GM18520 (cell line): ENCODE measurements around the gene CELA2A.
"Not testable (repeated sequence)": the region's sequence is repeated elsewhere in the genome, so short reads cannot be mapped to it uniquely, and the experiment has no call there.

Source experiments
- ATAC-seq: cut with Tn5 transposase; IDR thresholded peaks from one replicate; pipeline ENCODE4 v1.9.1; 2021; ENCODE audit not compliant: unreplicated experiment

CELA2A gene

DNA sequence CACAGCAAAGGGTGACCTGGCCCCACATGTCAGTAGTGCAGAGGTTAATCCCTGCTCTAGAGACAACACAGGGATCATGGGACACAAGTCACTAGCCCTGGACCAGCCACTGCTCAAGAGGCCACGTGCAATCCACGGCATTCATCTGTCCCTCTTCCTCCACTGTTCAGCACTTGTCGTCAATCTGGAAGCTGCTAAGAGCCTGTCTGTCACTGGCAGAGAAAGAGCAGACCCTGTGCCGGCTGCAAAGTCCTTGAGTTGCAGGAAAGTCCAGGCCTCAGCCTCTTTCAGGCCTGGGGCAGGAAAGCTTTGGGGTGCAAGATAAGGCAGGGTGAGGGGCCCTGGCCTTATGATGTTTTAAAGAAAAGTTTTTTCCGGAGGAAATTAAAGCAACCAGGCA, 36.1 kb downstream of the CELA2A start:
- no peak for ATAC-seq

DNA sequence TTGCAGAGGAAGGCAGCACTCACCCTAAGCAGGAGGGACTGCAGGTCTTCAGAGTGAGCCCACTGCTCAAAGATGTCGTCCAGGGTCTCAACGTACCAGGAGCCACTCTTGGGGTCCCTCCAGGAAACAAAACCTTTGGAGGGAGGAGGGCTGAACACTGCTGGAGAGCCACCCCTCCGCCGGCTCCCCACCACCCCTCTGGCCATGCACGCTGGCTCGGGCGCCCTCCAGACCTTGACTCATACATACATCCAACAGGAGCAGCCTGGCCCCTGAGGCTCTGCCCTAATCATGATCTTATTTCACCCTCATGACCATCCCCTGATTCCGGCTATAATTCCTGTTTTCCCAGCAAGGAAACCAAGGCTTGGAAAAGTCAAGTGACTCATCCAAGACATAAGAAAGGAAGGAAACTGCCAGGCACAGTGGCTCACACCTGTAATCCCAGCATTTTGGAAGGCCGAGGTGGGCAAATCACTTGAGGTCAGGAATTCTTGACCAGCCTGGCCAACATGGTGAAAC, 37.4 kb downstream of the CELA2A start:
- ATAC-seq, result no peak

DNA sequence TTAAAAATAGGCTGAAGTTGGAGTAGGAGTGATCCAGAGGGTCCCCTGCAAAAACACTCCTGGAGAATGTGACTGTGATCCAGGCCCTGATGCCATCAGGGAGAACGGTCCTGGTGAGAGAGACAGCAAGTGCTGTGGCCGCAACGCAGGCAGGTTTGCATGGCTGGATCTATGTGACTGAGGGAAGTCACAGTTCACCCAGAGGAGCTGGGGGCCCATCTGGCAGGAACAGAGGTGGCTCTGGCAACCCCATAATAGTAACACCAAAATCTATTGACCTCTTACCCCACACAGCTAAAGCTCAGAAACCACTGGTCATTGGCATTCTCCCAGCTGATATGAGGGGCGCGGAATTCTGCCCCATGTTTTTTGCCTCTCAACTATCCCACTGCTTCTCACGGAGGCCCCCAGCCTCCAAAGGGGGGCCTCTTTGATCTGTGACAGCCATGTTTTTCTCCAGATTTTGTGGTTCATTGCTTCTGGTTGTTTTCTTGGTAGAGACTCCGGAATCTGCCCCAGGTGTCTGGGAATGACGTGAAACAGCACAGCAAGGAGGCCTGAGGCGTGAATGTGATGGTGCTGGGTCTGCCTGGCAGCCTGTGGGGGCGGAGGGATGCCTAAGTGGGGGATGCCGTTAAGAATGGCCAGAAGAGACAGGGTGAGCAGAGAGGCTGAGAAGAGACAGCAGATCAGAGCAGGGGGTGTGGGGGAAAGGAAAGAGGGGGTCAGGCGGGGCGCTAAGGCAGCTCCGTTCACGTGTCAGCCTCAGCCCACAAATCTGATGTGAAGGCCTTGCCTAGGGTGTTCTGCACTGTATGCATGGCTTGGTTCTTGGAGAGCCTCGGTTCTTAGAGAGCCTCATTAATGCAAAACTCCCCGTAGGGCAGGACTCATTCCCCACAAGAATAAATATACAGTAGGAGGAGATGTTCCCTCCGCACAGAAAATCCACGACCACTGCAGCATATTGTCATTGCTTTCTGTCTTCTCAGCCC, 43.9 kb downstream of the CELA2A start:
- ATAC-seq, result no peak

DNA sequence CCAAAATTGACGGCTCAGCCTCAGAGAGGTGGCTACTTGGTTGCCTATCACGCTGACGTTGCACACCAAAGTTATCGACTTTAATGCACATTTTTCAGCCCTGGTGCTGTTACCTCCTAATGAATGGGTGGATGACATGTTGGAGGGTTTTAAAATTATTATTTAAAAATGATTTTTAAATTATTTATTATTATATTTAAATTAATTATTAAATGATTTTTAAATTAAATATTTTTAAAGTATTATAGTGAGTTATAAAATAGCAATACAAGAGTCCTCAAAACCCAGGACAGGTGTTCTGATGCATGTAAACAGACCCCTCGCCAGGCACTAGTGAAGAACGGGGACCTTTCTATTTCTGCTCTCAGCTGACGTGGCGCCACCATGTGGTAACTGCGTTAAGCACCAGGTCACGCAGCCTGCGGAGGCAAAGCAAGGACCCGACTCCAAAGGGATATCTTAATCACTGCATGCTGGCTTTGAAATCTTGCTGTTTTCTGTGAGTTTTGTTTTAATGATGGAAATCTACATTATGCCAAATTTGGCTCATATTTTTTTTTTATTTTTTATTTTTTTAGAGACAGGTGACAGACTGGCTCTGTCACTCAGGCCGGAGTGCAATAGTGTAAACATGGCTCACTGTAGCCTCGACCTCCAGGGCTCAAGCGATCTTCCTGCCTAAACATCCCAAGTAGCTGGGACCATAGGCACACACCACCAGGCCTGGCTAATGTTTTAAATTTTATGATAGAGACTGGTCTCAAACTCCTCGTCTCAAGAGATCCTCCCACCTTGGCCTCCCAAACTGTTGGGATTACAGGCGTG, 44.9 kb downstream of the CELA2A start:
- no peak for ATAC-seq

DNA sequence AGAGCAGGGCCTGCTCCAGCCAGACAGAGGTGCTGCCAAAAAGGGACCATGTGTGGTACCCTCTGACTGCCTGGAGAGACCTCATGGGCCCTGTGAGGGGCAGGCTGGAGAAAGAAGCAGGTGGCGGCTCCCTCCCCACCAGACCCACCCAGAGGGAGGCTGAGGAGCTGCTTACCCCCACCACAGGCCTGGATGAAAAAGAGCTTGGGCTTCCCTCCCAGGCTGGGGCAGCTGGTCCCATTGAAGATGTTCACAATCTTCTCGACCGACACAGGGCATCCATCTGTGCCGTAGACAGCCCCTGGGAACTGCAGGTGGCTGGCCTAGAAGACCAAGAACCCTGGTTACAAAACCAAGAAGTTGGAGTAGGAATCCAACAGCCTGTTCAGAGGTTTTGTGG, 47.9 kb downstream of the CELA2A start:
- ATAC-seq, result no peak

DNA sequence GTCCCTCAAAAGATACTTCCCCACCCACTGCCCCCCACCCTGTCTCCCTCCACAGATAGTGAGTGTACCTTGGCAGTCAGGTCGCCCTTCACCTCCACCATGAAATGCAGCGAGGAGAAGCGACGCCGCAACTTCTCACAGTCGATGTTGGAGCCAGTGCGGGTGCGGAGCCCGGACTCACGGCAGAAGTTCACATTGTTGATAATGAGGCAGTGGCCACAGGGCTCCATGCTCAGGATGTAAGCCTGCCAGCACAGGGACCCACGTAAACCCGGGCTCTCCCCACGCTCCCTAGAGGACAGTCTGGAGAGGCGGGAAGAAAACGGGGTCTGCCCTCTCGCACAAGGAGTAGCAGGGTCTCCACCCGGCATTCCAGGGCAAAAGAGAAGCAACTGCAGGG, 50.3 kb downstream of the CELA2A start:
- ATAC-seq, result no peak

DNA sequence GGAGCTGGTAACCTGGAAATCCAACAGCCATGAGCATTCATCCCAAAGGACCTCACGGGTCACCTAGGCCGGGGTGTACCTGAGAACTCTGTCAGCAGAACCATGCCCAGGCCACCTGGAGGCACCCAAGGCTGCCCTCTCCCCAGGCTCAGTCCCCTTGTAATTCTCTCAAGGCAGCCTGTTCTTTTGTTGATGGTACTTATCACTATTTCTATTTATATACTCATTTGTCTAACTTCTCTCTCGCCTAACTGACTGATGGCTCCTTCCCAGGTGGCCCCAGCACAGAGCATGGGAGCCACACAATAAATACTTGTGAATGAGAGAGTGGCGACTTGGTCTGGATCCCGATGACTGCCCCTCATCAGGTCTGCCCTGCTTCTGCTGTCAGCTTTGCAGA, 50.7 kb downstream of the CELA2A start:
- no peak for ATAC-seq

DNA sequence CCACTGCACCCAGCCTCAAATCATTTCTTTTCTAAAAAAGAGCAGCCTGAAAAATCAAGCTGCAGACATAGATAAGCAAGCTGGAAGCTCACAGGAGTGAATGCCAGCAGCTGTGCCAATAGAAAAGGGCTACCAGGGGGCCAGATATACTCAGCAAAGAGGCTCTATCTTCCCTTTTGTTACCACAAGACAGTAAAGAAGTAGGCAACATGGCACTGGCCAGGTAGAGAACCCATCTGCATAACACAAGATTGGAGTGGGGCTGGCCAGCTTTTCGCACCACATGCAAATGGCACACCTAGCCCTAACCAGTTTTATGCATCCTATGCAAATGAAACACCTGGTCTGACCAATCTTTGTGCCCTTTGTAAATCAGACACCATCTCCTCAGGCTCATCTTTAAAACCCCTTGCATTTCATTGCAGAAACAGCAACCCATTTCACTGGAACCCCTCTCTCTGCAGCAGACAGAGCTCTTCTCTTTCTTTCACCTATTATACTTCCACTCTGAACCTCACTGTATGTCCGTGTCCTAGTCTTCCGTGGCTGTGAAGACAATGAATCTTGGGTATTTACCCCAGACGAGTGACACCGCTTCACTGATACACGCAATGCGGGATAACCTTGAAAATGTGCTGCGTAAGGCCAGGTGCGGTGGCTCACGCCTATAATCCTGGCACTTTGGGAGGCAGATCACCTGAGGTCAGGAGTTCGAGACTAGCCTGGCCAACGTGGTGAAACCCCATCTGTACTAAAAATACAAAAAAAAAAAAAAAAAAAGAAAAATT, 52.4 kb downstream of the CELA2A start:
- no peak for ATAC-seq

DNA sequence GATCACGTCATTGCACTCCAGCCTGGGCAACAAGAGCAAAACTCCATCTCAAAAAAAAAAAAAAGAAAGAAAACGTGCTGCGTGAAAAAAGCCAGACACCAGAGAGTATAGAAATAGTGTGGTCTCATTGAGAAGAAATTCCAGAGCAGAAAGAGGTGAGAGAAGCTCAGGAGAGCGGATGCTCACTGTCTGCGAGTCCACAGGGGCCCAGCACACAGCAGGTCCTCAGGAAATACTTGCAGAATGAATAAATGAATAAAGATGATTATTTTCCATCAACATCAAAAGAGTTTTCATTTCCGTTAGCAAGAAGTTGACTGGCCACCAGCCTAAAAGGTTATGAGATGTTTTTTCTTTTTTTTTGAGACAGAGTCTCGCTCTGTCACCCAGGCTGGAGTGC, 53.1 kb downstream of the CELA2A start:
- no peak for ATAC-seq

DNA sequence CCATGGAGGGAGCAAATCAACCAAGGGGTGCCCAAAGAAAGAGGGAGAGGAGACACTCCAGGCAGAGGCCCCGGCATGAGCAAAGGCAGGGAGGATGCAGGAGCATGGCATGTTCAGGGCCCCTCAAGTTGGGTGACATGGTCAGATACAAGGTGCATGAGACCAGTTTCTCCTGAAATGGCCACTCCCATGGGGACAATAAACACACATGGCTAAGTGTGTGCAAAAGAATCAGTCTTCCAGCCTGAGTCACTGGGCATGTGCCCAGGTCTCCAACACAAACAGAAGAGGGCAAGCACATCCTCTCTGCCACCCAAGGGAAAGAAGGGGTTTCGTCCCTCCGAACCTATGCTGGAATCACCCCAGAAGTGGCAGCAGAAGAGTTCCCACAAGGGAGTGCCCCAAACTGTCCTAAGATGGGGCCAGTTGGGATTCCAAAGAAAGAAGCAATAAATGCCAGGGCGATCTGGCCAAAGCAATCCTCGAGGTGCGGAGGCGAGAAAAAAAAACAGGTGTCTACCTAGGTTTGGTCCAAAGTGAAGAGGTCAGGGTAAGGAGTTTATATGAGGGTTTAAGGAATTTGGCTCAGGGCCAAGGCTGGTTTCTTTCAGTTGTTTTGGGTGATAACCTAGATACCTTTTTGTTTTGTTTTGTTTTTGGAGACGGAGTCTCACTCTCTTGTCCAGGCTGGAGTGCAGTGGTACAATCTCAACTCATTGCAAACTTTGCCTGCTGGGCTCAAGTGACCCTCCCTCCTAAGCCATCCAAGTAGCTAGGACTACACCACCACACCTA, 54.3 kb downstream of the CELA2A start:
- no peak for ATAC-seq

DNA sequence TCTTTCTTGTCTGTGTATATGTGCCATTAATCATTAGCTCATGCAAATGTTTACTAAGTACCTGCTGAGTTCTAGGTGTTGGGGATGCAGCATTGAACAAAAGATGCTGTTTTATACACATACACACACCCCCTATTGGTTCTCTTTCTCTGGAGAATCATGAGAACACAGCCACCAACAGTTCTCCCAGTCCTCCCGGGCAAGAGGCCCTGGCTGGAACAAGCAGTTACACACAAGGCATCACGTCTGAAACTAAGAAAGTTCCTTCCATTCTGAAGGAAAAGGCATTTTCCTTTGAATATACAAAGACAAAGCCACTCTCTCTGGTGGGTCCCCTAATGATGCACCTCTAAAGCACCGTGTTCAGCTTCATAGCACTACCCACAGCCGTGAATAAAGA, 56.7 kb downstream of the CELA2A start:
- ATAC-seq, result no peak

DNA sequence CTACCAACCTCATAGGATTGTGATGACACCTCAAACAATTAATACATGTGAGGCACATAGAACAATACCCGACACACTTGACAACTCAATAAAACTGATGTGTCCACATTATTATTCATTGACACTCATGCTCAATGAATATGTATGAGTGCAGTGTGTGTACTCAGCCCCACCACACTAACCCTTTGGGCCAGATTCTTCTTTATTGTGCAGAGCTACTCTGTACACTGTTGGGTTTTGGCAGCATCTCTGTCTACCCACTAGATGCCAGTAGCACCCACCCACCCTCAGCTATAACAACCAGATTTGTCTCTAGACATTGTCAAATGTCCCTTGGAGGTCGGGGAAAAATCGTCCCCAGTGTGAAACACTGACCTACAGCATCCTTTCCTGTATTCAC, 57.4 kb downstream of the CELA2A start:
- ATAC-seq, result no peak

DNA sequence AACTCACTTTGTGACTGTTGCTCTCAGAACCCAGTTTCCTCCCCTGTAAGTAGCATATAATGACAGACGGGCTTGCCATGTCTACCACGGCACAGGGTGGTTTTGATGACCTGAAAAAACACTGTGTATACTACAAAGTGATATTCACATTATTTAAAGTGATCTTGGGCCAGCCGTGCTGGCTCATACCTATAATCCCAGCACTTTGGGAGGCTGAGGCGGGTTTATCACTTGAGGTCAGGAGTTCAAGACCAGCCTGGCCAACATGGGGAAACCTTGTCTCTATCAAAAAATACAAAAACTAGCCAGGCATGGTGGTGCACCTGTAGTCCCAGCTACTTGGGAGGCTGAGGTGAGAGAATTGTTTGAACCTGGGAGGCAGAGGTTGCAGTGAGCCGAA, 58.0 kb downstream of the CELA2A start:
- not testable (repeated sequence) for ATAC-seq

DNA sequence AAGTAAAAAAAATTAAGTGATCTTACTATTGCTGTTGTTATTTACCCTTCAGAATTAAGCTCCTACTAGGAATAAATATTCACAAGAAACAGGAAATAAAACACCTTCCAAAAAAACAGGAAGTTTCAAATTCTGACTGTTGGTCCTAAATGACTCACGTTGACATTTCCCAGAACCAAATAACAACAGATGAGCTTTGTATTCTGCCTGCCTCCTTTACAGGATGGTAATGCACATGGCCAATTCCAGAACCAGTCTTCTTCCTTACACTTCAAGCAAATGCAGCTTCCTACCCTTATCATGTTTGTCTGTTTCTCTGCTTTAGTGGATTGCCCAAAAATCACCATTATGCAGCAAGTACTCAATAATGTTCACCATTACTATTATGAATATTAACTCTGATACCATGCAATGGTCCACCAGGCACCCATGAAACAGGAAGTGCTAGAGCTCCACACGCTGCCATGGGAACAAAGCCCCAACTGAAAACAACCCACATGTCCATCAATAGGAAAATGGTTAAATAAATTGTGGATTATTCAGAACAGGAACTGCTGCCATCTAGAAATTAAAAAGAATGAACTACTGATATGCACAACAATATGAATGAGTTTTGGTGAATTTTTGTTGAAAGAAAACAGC, 58.6 kb downstream of the CELA2A start:
- no peak for ATAC-seq

DNA sequence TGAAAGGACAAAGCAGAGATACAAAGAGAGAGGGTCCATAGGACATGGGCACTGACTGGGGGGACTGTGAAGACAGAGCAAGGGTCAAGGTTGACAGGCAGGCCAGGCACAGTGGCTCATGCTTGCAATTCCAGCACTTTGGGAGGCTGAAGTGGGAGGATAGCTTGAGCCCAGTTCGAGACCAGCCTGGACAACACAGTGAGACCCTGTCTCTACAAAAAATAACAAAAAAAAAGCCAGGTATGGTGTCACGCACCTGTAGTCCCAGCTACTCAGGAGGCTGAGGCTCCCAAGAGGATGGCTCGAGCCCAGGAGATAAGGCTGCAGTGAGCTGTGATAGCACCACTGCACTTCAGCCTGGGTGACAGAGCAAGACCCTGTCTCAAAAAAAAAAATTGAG, 63.1 kb downstream of the CELA2A start:
- no peak for ATAC-seq

DNA sequence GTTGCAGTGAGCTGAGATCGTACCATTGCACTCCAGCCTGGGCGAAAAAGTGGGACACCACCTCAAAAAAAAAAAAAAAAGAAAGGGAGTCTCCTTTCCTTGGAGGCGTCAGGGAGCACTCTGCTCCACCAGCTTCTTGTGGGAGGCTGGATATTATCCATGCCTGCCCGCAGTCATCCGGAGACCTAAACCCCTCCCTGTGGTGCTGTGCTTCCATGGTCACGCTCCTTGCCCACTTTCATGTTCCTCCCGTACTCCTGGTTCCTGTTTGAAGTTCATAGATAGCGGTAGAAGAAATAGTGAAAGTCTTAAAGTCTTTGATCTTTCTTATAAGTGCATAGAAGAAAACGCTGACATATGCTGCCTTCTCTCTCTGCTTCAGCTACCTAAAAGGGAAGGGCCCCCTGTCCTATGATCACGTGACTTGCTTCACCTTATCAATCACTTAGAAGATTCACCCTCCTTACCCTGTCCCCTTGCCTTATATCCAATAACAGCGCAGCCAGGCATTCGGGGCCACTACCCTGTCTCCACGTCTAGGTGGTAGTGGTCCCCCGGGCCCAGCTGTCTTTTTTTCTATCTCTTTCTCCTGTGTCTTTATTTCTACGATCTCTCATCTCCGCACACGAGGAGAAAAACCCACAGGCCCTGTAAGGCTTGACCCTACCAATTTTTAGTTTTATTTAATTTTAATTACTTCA, 64.8 kb downstream of the CELA2A start:
- ATAC-seq, result not testable (repeated sequence)
